SK-N-SH (cell line): ENCODE results near the gene ZNF32. TPM values are rescaled to one million over a fixed set of nuclear protein-coding genes. Genes with fewer than 3 reads are reported as not detected.

Experiments used
- CTCF ChIA-PET: fragments of 300-600, 350-600 bp; formaldehyde crosslinking; extraction: SDS; loops from one replicate; lab custom pipeline; 2021; lab: Yijun Ruan, JAX
- POLR2A ChIA-PET: fragments of 350-600 bp; sonication (Branson Sonifier 250); formaldehyde crosslinking; extraction: SDS; loops from one replicate; lab custom pipeline; 2020; ENCODE audit warnings: antibody characterized with exemption, inconsistent platforms; lab: Yijun Ruan, JAX
- DNase-seq: peaks from one replicate; pipeline ENCODE4 v3.0.0; 2012
- H2AFZ ChIP-seq: fragments of 200-600 bp; sonication (generic); 2 replicates; pipeline ENCODE4 v1.8.1; 2016; ENCODE audit warnings: antibody characterized with exemption, mild to moderate bottlenecking, low read depth
- H3F3A ChIP-seq: fragments of 200-600 bp; sonication (generic); replicated peaks from 2 replicates; pipeline ENCODE3; 2016; ENCODE audit warnings: antibody characterized with exemption, mild to moderate bottlenecking; ENCODE audit not compliant: insufficient read depth
- H3K27ac ChIP-seq, 2 experiments: fragments of 200-500 bp in 1 of 2; fragments of 200-600 bp in 1 of 2; sonication (Bioruptor generic) in 1 of 2; sonication (generic), shearing (Covaris generic) in 1 of 2; 2 replicates each; pipeline versions ENCODE4 v1.5.1 to v1.6.1; 2014 to 2016; ENCODE audit warnings: low read depth in 2 of 2, inconsistent platforms in 1 of 2, low read length in 1 of 2, mild to moderate bottlenecking in 1 of 2, mixed read lengths in 1 of 2
- H3K27me3 ChIP-seq: fragments of 200-600 bp; sonication (generic), shearing (Covaris generic); 2 replicates; pipeline ENCODE4 v1.6.1; 2016; ENCODE audit warnings: mixed run types; ENCODE audit not compliant: insufficient read depth
- H3K36me3 ChIP-seq, 2 experiments: fragments of 200-500 bp in 1 of 2; fragments of 200-600 bp in 1 of 2; sonication (Bioruptor generic) in 1 of 2; sonication (generic) in 1 of 2; replicated peaks in 1 of 2; 2 replicates each; pipeline versions ENCODE3 to v1.5.1; 2014 to 2016; ENCODE audit warnings: low read length in 1 of 2, mild to moderate bottlenecking in 1 of 2; ENCODE audit not compliant: insufficient read depth in 2 of 2, control insufficient read depth in 1 of 2
- H3K4me1 ChIP-seq, 2 experiments: fragments of 200-500 bp in 1 of 2; fragments of 200-600 bp in 1 of 2; sonication (Bioruptor generic) in 1 of 2; sonication (generic), shearing (Covaris generic) in 1 of 2; 2 replicates each; pipeline versions ENCODE4 v1.5.1 to v1.6.1; 2014 to 2016; ENCODE audit warnings: low read depth in 1 of 2, low read length in 1 of 2, mixed run types in 1 of 2; ENCODE audit not compliant: insufficient read depth in 2 of 2, control insufficient read depth in 1 of 2
- H3K4me2 ChIP-seq: fragments of 200-600 bp; sonication (generic), shearing (Covaris generic); 2 replicates; pipeline ENCODE4 v1.6.1; 2017; ENCODE audit warnings: mixed run types
- H3K4me3 ChIP-seq, 2 experiments: fragments of 200-500 bp in 1 of 2; fragments of 200-600 bp in 1 of 2; sonication (Bioruptor generic) in 1 of 2; sonication (generic), shearing (Covaris generic) in 1 of 2; 2 replicates each; pipeline versions ENCODE4 v1.5.1 to v1.8.1; 2014 to 2016; ENCODE audit warnings: low read depth in 2 of 2, inconsistent platforms in 1 of 2, low read length in 1 of 2, mild to moderate bottlenecking in 1 of 2, mixed read lengths in 1 of 2, moderate library complexity in 1 of 2
- H3K79me2 ChIP-seq: fragments of 200-600 bp; sonication (generic); 2 replicates; pipeline ENCODE4 v1.8.1; 2017; ENCODE audit warnings: mild to moderate bottlenecking; ENCODE audit not compliant: insufficient read depth
- H3K9ac ChIP-seq: fragments of 200-600 bp; sonication (generic); 2 replicates; pipeline ENCODE4 v1.6.1; 2017; ENCODE audit warnings: mixed run types
- H3K9me2 ChIP-seq: fragments of 200-600 bp; sonication (generic); 2 replicates; pipeline ENCODE4 v1.6.1; 2017; ENCODE audit warnings: mixed run types
- H3K9me3 ChIP-seq: fragments of 200-600 bp; sonication (generic); 2 replicates; pipeline ENCODE4 v1.6.1; 2017; ENCODE audit warnings: mixed run types, mild to moderate bottlenecking, moderate library complexity
- H4K20me1 ChIP-seq: fragments of 200-600 bp; sonication (generic); 2 replicates; pipeline ENCODE4 v1.6.1; 2017; ENCODE audit warnings: mild to moderate bottlenecking, mixed run types; ENCODE audit not compliant: insufficient read depth
- CHD2 ChIP-seq: fragments of 150-350 bp; IDR thresholded peaks from 2 replicates; pipeline ENCODE4 v1.6.1; 2018; ENCODE audit warnings: low read length; ENCODE audit not compliant: partially characterized antibody
- CTCF ChIP-seq: fragments of 200-600 bp; sonication (generic); IDR thresholded peaks from 2 replicates; pipeline ENCODE4 v1.6.1; 2017; ENCODE audit warnings: antibody characterized with exemption, mild to moderate bottlenecking, moderate library complexity
- EP300 ChIP-seq, 2 experiments: IDR thresholded peaks; 2 replicates each; pipeline versions ENCODE4 v1.4.0 to v1.6.1; 2012; ENCODE audit warnings: borderline replicate concordance in 1 of 2, low read depth in 1 of 2, low read length in 1 of 2
- EZH2phosphoT487 ChIP-seq: fragments of 200-600 bp; sonication (generic); IDR thresholded peaks from 2 replicates; pipeline ENCODE4 v1.6.1; 2017; ENCODE audit warnings: low read depth, mixed run types, mild to moderate bottlenecking, antibody characterized with exemption, moderate library complexity, borderline replicate concordance
- FOSL2 ChIP-seq: IDR thresholded peaks from 2 replicates; pipeline ENCODE4 v1.4.0; 2012; ENCODE audit warnings: low read depth, mild to moderate bottlenecking, moderate library complexity, borderline replicate concordance
- FOXJ3 ChIP-seq: sonication (generic); formaldehyde crosslinking; IDR thresholded peaks from 2 replicates; pipeline ENCODE4 v1.5.1; 2020; ENCODE audit warnings: mild to moderate bottlenecking, missing genetic modification reagents
- FOXM1 ChIP-seq: IDR thresholded peaks from 2 replicates; pipeline ENCODE4 v1.4.0; 2012; ENCODE audit warnings: low read depth, mild to moderate bottlenecking
- JUND ChIP-seq: IDR thresholded peaks from 2 replicates; pipeline ENCODE4 v1.4.0; 2012
- MAX ChIP-seq: IDR thresholded peaks from 2 replicates; pipeline ENCODE4 v1.4.0; 2012; ENCODE audit warnings: low read depth
- MXI1 ChIP-seq: IDR thresholded peaks from 2 replicates; pipeline ENCODE4 v1.6.1; 2012; ENCODE audit warnings: mild to moderate bottlenecking, low read depth, low read length, improper control_type of control experiment
- POLR2AphosphoS5 ChIP-seq: IDR thresholded peaks from 2 replicates; pipeline ENCODE4 v1.6.1; 2012; ENCODE audit warnings: low read depth, low read length
- RAD21 ChIP-seq: IDR thresholded peaks from 2 replicates; pipeline ENCODE4 v1.6.1; 2012; ENCODE audit warnings: mild to moderate bottlenecking, low read length
- RCOR1 ChIP-seq: fragments of 150-350 bp; IDR thresholded peaks from 2 replicates; pipeline ENCODE4 v1.6.1; 2017; ENCODE audit warnings: antibody characterized with exemption, low read length
- RXRA ChIP-seq: IDR thresholded peaks from 2 replicates; pipeline ENCODE4 v1.4.0; 2012; ENCODE audit warnings: low read depth, mild to moderate bottlenecking, borderline replicate concordance
- SMC3 ChIP-seq: IDR thresholded peaks from 2 replicates; pipeline ENCODE4 v1.6.1; 2012; ENCODE audit warnings: low read depth, low read length, improper control_type of control experiment
- TCF12 ChIP-seq: IDR thresholded peaks from 2 replicates; pipeline ENCODE4 v1.4.0; 2012
- TEAD4 ChIP-seq: IDR thresholded peaks from 2 replicates; pipeline ENCODE4 v1.4.0; 2012; ENCODE audit warnings: mild to moderate bottlenecking, borderline replicate concordance; ENCODE audit not compliant: insufficient read depth
- USF2 ChIP-seq: fragments of 150-350 bp; IDR thresholded peaks from 2 replicates; pipeline ENCODE4 v1.6.1; 2017; ENCODE audit warnings: antibody characterized with exemption, low read length, low read depth, borderline replicate concordance
- polyA plus RNA-seq, 3 experiments: library from polyadenylated mRNA; depleted of rRNA; stranded (reverse); fragments of >200 nt; gene quantifications; 2 replicates each; pipeline ENCODE4 v1.2.3, GENCODE V29; 2012
- TF ChIP-seq, protein P1 (sequence below): IDR thresholded peaks from 2 replicates; pipeline ENCODE4 v1.4.0; 2012; ENCODE audit warnings: low read depth, borderline replicate concordance
- TF ChIP-seq, protein P2 (sequence below): IDR thresholded peaks from 2 replicates; pipeline ENCODE4; 2012

ZNF32 gene
- polyA plus RNA-seq, 1 of the 3 experiments (the other 2 are of a cell fraction): 27.2 TPM

DNA sequence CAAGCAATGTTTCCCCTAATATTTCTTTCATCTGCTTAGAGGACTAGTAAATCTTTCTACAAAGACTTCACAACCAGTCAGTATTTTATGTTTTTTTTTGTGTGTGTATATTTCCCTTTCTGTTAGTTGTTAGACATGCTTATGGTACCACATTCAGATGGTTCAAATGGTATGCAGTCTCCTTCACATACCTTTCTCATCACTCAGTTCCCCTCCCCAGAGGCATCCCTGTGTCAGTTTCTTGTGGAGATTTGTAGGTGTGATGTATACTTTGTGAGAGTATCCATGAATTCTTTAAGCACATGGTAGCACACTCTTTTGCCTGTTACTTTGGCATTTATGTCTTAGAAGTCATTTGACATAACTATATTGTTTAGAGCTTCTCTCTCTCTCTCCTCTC is 38.0 kb downstream of the ZNF32 start:
- Histone ChIP-seq H3K9me3 (peaks cover 8% of the 10 kb centered on the region), H3K4me2 (no peak overlapping the region), H2AFZ (no peak overlapping the region), H3K36me3 (peaks cover 35 to 46% of the 10 kb centered on the region in 2 experiments), H3F3A (peaks cover 12% of the 10 kb centered on the region), H3K9ac (no peak overlapping the region), H3K79me2 (peaks cover 3% of the 10 kb centered on the region; the same call in 1 of the 2 replicates), H3K4me1 (peaks cover 5 to 12% of the 10 kb centered on the region in 2 experiments; a peak in 3 of 4 replicates), H3K9me2 (no peaks in the 10 kb centered on the region), H3K4me3 (no peak overlapping the region)
- CTCF ChIA-PET: interaction anchor here (0.6 kb wide), 1 partner anchor 202 kb away, joined by 3 read pairs; no protein-coding TSS in a partner anchor
- TF ChIP-seq SMC3 (no peak), EP300 (IDR thresholded peaks at IDR 0.05; ENCODE audit: borderline replicate concordance in 1 of 2, low read depth in 1 of 2, low read length in 1 of 2) (no peak), JUND (no peak), FOXJ3 (no peak), TCF12 (no peak), RCOR1 (no peak), RXRA (no peak), MAX (no peak), TEAD4 (no peak), FOXM1 (no peak), USF2 (no peak), POLR2AphosphoS5 (no peak), EZH2phosphoT487 (no peak), MXI1 (no peak), FOSL2 (no peak), CHD2 (no peak), RAD21 (no peak), CTCF (no peak)
- TF ChIP-seq, protein P1, sequence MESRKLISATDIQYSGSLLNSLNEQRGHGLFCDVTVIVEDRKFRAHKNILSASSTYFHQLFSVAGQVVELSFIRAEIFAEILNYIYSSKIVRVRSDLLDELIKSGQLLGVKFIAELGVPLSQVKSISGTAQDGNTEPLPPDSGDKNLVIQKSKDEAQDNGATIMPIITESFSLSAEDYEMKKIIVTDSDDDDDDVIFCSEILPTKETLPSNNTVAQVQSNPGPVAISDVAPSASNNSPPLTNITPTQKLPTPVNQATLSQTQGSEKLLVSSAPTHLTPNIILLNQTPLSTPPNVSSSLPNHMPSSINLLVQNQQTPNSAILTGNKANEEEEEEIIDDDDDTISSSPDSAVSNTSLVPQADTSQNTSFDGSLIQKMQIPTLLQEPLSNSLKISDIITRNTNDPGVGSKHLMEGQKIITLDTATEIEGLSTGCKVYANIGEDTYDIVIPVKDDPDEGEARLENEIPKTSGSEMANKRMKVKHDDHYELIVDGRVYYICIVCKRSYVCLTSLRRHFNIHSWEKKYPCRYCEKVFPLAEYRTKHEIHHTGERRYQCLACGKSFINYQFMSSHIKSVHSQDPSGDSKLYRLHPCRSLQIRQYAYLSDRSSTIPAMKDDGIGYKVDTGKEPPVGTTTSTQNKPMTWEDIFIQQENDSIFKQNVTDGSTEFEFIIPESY: no peak
- TF ChIP-seq, protein P2, sequence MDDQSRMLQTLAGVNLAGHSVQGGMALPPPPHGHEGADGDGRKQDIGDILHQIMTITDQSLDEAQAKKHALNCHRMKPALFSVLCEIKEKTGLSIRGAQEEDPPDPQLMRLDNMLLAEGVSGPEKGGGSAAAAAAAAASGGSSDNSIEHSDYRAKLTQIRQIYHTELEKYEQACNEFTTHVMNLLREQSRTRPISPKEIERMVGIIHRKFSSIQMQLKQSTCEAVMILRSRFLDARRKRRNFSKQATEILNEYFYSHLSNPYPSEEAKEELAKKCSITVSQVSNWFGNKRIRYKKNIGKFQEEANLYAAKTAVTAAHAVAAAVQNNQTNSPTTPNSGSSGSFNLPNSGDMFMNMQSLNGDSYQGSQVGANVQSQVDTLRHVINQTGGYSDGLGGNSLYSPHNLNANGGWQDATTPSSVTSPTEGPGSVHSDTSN: no peak
- TF ChIP-seq, all 33 proteins: peak for 0
- Histone ChIP-seq H3K27ac (no peak overlapping the region), H4K20me1 (no peaks in the 10 kb centered on the region), H3K27me3 (no peaks in the 10 kb centered on the region)
- POLR2A ChIA-PET: no interaction called here
- DNase-seq: no peak
